Endometrial microvascular endothelial cells (primary cell): Measurements from ENCODE around the gene MREG. TPM values are rescaled to one million over a fixed set of nuclear protein-coding genes. Genes with fewer than 3 reads are reported as not detected.
"Not testable (repeated sequence)": the region's sequence is repeated elsewhere in the genome, so short reads cannot be mapped to it uniquely, and the experiment has no call there.

ENCODE experiments used
- in situ Hi-C: cut with HindIII; loops from 2 replicates; pipeline ENCODE4 v1.10.0; 2017; ENCODE audit warnings: low sequenced_read_pairs, low pct_unique_long_range_greater_than_20kb; ENCODE audit errors: inconsistent ontology term
- total RNA-seq: library from RNA; depleted of rRNA; stranded (reverse); fragments of >200 nt; gene quantifications from one replicate; pipeline ENCODE4 v1.2.3, GENCODE V29; 2015; ENCODE audit errors: inconsistent ontology term

Gene MREG
- total RNA-seq, 1 donor from 2014 or later = 5.9 TPM

GRCh38 chr2:215933151-215933550 lies 80.2 kb downstream of the MREG start:
- in situ Hi-C loops = no loop called here

DNA sequence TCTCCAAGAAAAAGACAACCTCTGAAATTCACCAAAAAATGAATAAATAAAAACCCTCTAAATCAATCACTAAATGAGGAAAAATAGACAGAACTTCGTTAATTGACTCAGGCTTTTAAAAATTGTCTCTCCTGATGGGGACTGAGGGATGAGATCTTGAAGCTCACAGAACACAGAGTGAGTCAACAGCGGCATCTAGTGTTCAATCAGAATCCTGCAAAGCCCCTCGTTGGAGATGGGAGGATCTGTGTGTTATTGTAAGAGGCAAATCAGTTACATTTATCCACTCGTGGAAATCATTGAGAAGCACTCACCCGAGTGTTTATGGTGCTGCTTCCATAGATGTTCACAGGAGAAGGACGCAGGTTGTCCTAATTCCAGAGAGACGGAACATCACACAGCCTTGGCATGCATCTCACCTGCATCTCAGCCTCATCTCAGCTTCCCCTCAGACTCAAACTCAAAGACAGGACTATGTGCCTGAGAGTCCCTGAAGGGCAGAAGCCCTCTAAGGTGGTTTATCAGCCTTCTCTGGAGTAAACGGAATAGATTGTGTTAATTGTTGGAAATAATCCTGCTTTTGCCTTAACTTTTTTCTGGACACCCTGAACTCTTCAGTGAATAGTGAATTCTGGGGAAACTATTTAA lies 82.0 kb downstream of the MREG start:
- in situ Hi-C loops = no loop called here

DNA sequence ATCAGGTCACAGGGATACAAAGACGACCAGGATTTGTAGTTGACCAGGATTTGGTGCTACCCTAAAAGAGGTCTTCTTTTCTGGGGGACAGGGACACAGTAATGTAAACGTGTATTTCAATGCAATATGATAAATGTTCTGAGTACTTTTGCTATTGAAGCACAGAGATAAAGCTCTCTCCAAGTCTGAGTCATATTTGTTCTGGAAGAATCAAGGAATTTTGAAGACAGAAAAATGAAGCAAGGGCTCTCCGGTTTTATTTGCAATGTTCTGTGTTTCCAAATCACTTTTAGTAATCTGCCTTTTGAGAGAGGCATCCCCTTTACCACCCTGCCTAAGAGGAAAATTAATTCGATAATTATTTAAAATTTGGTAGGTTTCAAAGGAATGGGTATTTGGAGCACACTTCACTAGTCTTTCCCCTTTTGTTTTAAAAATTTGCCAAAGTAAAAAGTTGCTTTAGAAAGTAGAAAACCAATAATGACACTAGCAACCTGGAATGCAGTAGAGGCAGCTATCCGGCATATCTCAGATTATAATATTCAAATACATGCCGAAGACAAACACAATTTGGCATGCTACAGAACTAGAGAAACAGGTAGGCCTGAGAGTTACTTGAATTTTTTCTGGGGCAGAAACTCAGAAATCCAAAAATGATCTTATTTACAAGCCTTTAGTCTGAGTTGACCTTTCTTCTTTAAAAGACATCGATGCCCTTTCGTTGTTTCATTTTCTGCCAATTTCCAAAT lies 82.7 kb downstream of the MREG start:
- in situ Hi-C loops = no loop called here

DNA sequence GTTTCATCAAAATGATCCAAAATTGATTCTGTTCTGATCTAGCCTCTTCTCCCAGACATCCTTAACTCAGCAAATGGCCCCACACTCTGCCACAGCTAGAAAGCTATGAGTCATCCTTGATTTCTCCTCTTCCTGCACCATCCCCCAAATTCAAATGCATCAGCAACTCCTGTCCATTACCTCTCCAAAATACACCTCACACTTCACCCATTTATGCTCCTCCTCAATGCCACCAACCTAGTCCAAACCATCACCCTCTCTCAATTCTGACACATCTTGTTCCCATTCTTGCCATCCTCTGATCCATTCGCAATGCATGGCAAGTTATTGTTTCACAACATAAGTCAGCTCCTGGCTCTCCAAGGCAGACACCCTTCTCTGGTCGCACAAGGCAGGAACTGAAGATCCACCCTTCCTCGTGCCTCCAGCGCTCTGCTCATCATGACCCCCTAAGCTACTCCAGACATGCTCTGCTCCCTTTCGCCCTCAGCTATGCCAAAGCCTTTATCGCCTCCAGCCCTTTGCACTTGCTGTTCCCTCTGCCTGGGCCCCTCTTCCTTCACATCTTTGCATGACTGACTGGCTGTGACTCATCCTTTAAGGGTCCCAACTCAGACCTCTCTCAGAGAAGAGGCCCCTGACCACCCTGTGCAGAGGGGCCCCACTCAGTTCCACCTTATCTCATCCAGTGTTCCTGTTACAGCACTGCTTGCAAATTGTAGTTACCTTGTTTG lies 83.6 kb downstream of the MREG start:
- in situ Hi-C loops = no loop called here

GRCh38 chr2:215928086-215928485 lies 85.3 kb downstream of the MREG start:
- in situ Hi-C loops = no loop called here

DNA sequence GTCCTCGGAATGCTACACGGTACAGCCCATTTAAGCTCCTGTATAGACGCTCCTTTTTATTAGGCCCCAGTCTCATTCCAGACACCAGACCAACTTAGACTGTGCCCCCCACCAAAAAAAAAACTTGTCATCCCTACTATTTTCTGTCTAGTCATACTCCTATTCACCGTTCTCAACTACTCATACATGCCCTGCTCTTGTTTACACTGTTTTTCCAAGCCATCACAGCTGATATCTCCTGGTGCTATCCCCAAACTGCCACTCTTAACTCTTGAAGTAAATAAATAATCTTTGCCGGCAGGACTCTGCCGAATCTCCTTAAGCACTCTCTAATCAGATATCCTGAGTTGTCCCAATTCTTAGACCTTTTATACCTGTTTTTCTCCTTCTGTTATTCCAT lies 86.4 kb downstream of the MREG start:
- in situ Hi-C loops = not testable (repeated sequence)

DNA sequence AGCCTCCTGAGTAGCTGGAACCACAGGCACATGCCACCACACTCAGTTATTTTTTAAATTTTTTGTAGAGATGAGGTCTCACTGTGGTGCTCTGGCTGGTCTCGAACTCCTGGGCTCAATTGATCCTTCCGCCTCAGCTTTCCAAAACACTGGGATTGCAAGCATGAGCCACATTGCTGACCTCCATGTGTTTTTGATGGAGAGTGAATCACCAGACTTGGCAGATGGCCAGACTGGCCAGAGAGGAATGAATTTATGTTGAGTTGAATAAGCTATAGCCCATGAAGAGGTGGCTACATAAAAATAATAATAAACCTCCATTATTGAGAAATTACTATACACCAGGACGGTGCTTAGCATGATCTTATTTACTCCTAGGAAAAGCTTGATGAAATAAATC lies 91.5 kb downstream of the MREG start:
- in situ Hi-C loops = loop anchor here (25.0 kb wide), 1 partner anchor 510 kb away; no protein-coding TSS in a partner anchor

DNA sequence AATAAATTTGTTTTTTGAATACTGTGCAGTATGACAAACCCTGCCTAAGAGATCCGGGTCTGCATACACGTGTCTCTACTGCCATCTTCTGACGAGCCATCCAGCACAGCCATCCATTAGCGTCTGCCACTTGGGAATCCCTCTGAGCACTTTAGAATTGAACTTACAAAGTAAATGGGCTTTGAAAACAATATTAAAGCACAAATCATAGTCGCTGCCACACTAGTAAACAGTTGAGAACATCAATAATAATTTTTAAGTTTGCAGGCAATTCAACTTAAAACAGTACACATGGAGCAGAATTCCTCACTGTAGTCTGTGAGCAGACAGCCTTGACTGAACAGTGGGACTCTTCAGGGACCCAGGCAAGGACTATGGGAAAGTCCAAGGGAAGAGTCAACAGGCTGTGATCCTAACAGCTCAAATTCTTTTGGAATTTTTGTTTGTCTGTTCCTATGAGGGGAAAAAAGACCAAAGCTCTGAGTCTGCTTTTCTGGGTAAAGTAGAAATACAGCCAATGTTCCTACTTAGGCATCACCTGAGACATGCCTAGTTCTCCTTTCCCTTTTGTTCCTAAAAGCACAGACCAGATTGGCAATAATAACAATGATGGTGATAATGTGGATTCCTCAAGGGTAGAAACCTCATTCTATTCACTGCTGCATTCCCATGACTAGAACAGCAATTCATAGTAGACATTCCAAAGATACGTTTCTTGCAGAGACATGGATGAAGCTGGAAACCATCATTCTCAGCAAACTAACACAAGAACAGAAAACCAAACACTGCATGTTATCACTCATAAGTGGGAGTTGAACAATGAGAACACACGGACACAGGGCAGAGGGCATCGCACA lies 92.9 kb downstream of the MREG start:
- in situ Hi-C loops = loop anchor here (25.0 kb wide), 1 partner anchor 508 kb away; no protein-coding TSS in a partner anchor

GRCh38 chr2:215919624-215920243 lies 93.6 kb downstream of the MREG start:
- in situ Hi-C loops = loop anchor here (25.0 kb wide), 1 partner anchor 507 kb away; no protein-coding TSS in a partner anchor

GRCh38 chr2:215918901-215919599 lies 94.3 kb downstream of the MREG start:
- in situ Hi-C loops = loop anchor here (25.0 kb wide), 1 partner anchor 507 kb away; no protein-coding TSS in a partner anchor

DNA sequence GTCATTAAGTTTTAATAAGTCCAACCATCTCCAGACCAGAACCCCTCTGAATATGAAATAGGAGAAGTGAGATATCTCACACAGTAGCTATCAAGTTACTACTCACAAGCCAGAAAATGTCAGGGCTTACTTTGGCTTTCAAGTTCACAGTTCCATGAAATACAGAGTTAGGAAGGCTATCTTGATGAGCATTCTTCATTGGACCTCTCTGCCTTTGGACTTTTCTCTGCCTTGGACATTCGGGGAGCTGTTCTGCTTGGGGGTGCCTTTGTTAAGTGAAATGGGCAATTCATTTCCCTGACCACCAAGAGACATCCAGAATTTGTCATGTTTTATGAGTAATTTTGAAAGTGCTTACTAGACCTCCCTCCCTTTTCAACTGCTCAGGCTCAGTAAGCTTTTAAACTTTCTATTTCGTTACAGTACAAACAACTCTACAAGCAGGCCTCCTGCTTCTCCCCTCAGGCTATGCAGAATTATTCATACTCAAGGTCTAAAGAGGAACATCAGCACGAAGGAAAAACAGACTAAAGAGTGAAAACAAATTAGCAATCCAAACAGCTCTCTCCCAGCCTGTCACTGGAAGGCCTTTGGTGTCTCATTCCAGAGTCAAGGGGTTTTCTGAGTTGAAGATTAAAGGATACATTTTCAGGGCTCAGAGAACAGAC lies 95.3 kb downstream of the MREG start:
- in situ Hi-C loops = loop anchor here (25.0 kb wide), 1 partner anchor 506 kb away; no protein-coding TSS in a partner anchor

DNA sequence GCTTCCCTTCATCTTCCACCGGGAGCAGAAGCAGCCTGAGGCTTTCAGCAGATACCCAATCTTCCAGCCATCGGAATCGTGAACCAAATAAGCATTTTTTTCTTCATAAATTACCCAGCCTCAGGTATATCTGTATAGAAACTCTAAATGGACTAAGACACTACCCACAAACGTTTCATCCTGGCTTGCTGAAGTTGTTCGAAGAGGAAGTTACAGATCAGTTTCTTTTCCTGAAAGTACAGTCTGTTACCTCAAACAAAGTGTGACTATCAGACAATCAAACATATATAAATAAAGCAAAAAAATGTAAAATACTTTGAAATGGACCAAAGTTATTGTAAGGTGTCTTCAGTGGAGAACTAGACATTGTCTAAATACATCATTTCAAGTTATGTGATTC lies 97.9 kb downstream of the MREG start:
- in situ Hi-C loops = loop anchor here (25.0 kb wide), 1 partner anchor 503 kb away; no protein-coding TSS in a partner anchor

- in situ Hi-C loops = loop anchor here (25.0 kb wide), 1 partner anchor 502 kb away; no protein-coding TSS in a partner anchor
Measured at GRCh38 chr2:215914777-215915165, 98.6 kb downstream of the MREG start.

- in situ Hi-C loops = loop anchor here (25.0 kb wide), 1 partner anchor 502 kb away; no protein-coding TSS in a partner anchor
Measured at GRCh38 chr2:215914054-215914776, 99.1 kb downstream of the MREG start.

DNA sequence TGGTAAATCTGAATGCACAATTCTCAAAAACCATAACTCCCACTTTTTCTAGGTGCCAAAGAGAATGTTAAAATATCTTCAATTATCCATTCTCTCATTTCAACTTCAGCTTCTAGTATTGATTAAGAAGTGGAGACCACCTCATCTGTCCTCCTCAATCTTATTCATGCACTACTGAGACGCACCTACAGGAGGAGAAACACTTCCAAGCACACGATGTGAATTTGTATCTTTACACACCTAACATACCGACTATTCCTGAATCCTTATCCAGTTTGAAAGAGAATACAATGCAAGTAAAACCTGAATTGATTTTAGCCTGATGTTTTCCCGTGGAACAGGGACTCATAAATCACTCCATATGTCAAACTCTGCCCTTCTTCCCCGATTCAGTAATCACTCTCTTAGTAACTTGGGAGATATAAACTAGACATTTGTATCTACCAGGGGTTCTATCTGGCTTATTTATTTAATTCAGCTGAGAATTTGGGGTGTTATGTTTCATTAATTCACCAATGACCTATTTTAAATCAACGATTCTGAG lies 101.0 kb downstream of the MREG start:
- in situ Hi-C loops = loop anchor here (25.0 kb wide), 1 partner anchor 500 kb away; no protein-coding TSS in a partner anchor
